COLO668 (cell line): ENCODE data around the gene SHF.

ENCODE experiments used
- DNase-seq: peaks from one replicate; lab custom pipeline; 2025; ENCODE audit not compliant: unreplicated experiment; lab: John Stamatoyannopoulos, UW

Gene SHF

DNA sequence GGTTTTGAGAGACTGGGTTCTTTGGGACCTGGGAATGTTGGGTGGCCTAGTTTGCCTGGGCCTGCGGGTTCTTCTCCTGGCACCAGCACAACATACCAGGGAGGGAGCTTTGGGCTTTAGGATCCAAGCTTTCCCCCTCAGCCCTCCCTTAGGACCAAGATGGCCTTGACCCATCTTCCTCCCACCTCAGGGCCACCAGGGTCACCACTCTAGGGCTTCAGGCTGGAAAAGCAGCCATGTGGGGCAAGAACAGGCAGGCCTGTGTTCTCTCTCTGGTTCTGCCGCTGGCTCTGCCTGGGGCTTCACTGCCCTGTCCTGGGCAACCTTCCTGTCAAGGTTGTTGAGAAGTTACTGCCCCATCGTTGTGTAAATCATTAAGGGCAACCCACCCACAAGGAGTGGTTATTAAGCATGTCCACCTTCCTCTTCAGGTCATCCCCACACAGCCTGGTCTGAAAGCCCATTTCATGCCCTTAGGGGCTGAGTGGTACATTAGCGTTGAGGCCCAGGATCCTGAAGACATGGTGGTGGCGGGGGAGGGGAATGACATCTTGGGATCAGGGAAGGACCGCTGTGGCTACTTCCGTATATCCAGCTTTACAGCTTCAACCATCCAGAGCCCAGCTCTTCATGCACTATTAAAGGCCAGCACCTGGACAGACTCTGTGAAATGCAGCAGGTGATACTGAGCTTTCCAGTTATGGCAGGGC is 57.3 kb downstream of the SHF start:
- DNase-seq = no peak

DNA sequence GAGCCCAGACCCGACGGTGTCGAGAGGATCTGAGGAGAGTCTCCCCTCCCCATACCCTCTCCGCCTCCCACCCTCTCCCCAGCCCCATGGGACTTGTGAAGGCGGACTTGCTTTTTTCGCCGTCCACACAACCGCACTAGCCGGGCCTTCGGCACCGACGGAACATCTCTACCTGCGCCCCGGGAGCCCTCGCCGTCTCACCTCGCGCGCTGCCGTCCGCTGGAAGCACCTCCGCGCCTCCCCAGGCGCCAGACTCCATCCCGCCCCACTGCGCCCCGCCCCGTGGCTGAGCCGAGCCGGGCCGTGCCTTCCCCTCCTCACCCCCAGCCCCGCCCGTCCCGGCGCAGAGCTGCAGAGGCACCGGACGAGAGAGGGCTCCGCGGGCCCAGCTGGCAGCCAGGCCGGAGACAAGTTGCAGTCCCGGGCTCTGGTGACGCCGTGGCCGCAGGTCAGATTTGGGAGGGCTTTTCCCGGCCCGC is 58.1 kb downstream of the SHF start, which contains the start of the genes DUOX1 and DUOXA1:
Gene DUOX1, plus strand, starts transcription at position 344 of the 479 bp plus-strand sequence. CDS start 1,973 bp downstream, outside the sequence.
Gene DUOXA1, minus strand, starts transcription at position 229 of the 479 bp plus-strand sequence. CDS start 6,865 bp downstream, outside the sequence.
- DNase-seq = no peak

DNA sequence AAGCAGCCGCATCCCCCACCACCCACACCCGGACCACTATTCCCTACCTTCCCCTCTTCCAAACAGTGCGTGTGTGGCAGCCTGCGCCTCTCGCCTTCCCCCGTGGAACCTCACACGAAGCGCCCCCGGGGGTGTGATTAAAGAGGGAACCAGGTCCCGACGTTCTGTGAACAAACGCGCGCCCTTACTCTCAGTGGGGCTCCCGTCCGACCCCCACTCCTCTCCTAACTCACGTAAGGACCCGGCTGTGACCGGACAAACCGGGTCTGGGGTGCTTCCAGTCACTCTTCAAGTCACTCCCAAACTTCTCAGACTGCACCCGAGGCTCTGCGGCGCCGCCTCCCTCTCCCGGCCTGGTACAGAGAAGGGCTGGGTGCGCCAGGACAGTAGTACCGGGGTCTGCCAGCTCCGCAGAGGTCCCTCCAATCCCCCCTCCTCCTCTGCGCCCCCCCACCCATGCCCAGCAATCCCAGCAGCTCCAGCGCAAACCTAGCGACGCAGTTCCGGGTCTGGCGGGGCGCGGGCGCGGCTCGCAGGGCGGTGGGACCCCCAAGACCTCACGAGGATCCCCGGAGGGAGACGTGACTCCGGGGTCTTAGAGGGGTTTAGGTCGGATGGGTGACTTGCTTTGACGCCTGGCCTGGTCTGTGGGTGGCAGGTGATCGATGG is 58.7 kb downstream of the SHF start:
- DNase-seq = no peak

DNA sequence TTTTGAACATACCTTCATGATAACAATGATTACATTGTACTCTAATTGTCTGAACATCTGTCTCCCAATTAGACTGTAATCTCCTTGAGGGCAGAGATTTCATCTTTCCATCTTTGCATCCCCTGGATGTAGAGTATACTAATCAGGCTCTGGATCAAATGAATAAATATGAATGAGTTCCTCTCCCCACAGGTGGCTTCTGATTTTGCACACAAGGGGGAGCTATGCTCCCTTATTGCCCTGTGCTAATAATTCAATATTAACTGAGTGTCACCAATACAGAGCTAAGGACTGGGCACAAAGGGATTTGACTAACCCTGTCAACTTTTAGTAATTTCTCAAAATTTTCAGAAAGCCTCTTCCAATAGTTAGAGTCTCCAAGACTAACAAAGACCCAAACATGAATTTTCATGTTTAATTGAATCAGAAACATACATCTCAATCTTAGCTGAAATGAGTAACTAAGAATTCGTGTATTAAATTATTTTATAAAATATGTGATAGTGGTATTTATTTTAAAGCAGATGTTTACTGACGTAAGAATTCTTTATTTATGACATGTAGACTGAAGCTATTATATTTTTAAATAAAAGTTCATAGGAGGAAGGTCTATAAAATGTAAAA is 61.1 kb downstream of the SHF start:
- peak; percentile 34 for DNase-seq

DNA sequence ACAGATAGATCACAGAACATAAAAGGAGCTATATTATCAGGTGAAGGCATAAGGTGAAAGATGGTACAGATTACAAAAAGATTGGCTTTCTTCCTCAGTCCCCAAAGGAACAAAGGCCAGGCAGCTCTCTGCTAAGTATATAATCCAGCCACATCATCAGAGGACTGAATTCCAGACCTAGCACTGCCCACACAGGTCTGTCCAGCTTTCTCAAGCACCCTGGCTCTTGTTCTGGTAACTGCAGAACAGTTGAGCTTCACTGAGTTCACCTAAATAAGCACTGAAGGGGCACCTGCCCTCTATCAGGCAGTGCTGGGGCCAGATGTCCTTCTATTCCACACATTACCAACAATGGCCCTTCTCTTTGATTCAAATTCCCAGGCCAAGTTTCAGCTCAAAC is 64.4 kb downstream of the SHF start:
- DNase-seq = no peak

DNA sequence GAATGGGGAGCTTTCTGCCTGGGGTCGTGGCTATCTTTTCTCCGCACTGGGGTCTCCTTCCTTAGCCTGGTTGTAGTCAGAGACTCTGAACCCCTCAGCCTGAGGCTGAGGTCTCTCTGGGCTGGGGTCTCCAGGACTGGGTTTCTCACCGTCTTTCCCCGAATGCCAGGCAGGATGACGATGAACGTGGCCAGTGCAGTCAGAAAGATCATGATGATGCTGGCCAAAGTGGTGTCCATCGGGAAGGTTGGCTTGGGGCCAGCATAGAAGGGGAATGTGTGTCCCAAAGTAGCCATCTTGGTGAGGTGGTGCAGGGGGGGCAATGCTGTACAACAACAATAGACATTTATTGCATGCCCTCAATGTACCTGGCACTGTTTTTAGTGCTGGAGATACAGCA is 65.0 kb downstream of the SHF start:
- DNase-seq = no peak

DNA sequence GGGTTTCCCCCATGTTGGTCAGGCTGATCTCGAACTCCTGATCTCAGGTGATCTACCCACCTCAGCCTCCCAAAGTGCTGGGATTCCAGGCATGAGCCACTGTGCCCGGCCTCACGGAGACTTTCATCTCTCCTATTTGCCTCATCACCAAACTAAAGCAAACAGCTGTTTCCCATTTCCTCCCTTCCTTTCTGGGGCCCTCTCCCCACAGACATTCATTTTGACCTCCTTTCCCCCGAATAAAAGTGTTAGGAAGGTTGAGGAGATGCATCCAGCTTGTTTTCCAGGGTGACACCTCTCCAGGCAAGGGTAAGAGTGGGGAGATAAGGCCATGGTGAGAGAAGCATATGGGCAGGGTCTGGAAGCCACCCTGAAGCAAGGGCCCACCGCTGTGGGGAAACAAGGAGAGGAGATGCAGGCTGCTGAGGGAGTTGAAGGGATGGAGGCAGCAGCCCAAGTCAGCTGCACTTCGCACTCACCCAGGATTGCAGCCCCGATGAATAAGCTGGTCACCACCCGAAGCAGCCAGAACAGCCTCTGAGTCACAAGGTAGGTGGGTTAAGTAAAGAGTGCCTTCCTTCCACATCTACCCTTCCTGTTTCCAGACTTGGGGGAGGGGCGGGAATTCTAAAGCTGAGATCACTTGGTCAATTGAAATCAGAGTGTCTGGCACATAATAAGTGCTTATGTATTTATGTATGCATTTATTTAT is 65.9 kb downstream of the SHF start:
- no peak for DNase-seq

DNA sequence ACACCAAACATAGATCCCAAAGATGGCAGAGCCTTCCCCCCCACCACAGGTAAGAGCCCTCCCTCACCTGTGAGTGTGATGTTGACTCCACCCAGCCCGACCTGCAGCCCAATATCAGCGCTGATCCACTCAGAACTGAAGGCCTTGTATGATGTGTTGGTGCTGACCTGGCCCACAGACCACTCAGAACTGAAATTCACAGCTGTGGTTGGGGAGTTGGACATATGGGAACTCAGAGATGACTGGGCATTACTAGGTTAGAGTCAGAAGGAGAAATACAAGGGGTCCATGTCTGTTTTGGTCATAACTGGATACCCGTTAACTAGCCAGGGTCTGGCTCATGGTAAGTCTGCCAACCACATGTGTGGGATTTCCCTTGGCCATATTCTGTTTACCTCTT is 66.7 kb downstream of the SHF start:
- DNase-seq = no peak

DNA sequence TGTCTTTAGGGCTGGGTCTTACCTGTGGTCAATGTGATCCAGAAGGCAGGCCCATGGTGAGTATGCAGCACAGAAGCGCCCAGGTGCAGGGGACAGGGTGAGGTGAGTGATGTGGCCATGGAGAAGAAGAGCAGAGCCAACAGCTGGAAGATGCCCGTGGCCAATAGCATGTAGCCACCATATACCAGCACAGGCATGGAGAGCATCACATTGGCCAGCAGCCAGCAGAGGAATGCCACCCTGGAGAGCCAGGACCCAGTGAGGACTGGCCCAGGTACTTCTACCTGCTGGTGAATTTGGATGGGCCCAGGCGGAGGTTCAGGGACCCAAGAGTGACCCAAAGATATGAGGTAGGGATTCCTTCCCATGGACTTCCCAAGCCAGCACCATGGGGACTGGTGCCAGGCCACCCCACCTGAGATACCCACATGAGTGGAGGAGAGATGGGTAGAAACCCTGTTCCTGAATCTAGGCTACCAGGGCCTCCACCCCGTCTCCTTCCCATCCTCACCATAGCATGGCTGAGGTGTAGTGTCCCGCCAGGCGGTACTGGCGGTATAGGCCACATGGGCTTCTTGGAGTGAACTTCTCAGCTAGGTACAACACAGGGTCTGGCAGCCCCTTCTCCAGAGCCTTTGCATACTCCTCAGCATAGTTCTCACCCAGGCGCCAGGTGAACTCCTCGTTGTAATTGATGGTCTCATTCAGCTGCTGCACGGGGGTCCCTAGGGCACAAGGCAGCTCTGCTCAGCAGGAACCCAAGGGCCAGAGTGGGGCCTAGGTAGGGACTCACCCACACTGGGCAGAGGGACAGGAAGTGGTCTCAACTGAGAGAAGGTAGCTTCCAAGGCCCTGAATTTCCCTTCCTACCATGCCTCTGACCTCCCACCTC is 67.4 kb downstream of the SHF start:
- DNase-seq = no peak

DNA sequence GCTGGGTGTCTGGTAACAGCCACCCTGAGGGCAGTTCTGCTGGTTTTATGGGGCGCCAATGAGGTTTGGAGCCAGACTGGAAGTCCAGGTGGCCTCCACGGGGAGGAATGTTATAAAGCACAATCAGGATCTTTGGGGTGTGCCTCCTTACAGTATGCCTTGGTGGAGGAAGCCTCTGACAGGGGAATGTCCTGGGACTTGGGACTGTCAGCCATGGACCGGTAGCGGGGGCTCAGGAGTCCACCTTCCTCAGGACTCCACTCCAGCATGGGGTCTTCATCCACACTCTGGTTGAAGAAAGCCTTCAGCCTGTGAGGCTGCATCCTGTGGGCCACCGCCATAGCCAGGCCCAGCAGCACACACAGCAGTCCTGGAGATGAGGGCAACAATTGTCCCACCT is 68.8 kb downstream of the SHF start:
- no peak for DNase-seq

DNA sequence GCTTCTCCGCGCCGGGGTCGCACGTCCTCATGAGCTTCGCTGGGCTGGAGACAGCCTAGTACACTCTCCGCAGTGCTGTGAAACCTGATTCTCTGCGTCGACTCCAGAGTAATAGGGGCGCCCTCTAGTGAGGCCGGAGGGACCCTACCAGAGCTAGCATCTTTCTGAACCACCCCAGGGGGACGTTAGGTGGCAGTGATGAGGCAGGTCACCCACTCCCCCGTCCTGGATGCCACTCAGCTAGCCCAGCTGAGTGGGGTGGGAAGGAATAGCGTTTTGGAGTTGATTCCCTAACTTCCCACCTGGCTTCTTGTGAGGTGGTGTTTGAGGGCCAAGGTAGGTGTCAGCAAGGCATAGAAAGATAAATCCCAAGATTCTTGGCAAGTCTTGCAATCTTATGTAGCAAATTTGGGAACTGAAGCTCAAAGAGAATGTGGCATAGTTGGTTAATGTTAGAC is 69.6 kb downstream of the SHF start:
- DNase-seq = peak; percentile 85

DNA sequence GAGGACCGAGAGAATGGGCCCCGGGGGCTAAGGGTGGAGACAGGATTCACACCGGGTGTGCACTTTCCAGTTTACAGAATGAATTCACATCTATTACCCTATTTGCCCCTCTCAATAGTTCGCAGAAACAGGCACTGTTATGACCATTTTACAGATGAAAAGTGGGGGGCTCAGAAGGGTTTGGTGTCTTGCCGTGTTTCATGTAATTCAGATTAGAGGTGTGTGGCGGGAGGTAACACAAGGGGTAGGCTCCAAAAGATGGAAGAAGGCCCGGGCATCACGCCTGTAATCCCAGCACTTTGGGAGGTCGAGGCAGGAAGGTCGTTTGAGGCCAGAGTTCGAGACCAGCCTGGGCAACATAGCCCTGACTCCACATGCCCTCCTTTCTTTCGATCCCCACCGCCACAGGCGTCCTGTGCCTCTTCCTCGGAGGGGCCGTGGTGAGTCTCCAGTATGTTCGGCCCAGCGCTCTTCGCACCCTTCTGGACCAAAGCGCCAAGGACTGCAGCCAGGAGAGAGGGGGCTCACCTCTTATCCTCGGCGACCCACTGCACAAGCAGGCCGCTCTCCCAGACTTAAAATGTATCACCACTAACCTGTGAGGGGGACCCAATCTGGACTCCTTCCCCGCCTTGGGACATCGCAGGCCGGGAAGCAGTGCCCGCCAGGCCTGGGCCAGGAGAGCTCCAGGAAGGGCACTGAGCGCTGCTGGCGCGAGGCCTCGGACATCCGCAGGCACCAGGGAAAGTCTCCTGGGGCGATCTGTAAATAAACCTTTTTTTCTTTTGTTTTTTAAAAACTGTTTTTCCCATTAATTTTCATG is 70.2 kb downstream of the SHF start:
- DNase-seq = no peak
